Endometrium (tissue), 2 donors: ENCODE measurements around the gene FAM241B.

Source experiments
- FAIRE-seq: peaks from 2 replicates; lab custom pipeline; 2012; peaks lifted over from hg19 to GRCh38; lab: Jason Lieb, UNC
- donor health status: control.
- donor health status: control.

FAM241B gene

DNA sequence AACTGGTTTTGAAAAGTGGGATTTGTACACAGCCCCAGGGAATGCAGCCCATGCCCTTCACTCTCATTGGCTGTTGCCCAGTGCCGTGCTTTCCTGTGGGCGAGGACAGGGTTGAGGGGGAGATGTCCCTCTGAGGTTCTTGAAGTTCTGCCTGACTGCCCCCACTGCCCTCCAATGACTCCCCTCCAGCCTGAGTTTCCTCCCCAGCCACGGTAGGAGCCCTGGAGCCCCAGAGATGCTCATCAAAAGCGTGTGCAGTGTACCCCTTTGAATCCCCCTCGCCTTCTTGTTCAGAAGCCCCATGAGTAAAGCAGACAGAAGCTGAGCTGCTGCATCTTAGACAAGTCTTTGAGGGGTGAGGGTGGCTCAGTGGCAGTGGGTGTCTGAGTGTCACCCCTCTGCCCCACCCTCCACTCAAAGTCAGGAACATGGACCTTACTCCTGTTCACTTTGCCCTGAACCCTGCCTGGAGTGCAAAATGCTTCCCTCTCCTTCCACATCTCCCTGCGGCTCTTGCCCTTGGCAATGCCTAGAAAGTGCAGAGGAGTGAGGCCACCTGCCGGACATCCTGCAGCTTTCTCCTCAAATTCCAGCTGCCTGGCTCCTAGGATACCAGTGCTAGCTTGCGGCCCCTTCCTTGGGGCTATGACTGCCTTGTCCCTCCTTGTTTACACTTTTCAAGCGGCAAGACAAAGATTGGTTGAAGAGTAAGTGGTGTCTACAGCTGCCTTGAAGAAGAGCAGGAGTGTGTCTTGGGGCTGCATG lies 19.9 kb downstream of the FAM241B start:
- no peak for FAIRE-seq

DNA sequence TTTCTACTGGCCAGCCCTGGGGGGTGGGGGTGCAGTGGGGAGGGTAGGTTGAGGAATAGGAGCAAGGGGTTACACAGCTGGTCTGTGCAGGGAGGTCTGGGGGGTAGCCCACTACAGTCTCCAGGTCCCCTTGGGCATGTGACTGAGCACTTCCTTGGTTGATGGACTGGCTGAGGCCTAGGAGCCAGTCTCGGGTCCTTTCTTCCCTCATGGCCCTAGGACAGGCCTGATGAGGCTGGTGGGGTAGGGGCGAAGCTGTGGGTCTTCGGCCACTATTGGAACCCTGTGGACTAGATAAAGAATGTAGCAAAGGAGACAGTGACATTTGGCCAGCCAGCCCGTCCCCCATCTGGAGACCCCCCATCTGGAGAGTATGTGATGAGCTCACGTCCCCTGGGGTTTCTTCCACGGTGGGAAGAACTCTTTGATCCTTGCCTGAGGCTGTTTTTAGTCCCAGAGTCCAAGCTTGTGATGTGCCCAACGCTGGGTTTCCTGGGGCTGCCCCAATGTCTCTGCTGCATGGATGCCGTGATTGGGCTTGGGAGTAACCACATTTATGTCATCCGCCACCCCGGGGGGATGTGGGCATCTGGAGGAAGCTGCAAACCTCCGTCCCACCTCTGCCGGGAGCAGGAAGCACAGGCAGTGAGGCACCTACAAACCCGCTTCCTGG lies 20.7 kb downstream of the FAM241B start:
- FAIRE-seq, result no peak

DNA sequence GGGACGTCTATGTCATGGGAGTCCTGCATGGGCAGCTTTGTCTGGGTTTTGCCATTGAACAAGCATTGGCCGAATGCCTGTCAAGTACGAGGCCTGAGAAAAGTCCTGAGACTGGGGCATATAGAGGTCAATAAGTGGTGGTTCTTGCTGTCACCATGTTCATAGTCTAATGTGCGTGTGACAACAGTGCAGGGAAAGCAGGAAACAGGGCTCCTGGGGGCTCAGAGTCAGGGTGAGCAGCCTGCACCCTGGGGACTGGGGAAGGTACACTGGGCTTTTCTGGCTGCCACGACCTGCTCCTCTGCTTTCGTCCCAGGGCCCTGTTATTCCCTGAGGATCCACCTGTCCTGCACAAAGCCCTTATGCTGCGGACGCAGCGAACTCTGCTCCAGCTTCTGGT lies 21.3 kb downstream of the FAM241B start:
- no peak for FAIRE-seq

GRCh38 chr10:69652111-69652856 lies 22.2 kb downstream of the FAM241B start:
- no peak for FAIRE-seq

DNA sequence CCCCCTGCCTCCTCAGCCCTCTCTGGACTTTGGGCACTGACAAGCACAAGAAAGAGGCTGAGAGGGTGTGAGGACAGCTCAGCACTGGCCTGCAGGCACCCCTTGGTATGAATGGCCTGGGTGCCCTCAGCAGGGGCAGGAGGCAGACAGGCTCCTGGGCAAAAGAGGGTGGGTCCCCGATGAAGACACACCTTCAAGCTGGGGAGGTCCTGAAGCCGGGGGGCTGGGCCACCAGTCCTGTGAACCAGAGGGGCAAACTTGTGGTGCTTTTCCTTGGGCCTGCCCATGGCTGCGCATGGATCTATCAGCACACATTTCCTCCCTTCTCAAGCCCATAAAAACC lies 22.8 kb downstream of the FAM241B start:
- FAIRE-seq, result no peak

GRCh38 chr10:69653561-69653960 lies 23.5 kb downstream of the FAM241B start:
- no peak for FAIRE-seq

DNA sequence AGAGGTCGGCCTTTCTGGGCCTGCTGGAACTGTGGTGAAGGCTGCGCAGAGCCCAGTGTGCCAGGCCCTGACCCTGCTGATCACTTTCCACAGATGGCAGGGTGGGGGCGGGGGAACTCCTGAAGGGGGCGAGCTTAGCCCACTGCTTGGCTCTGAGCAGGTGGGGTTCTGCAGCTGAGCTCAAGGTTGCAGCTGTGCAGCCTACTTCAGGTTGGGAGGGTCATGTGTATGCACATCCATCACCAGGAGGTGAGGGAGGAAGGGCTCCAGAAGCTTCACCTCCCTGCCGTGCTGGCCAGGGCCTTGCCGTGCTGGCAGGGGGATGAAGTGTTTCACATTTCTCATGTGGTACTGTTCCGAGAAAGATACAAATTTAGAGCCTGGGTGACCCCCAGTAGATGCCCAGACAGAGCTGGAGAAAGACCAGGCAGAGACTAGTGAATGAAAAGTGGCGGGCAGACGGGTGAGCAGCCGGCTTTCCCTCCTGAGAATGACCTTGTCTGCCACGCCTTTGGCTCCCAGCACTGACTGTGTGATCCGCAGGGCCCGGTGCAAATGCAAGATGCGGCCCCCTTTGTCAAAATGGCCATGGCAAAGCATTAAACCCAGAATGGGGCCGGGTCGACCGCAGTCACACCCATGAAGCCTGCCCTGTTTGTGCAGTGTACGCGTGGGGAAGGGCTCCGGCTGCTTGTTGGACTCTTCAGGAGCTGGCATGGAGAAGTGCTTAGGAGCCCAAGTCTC lies 25.2 kb downstream of the FAM241B start:
- no peak for FAIRE-seq

DNA sequence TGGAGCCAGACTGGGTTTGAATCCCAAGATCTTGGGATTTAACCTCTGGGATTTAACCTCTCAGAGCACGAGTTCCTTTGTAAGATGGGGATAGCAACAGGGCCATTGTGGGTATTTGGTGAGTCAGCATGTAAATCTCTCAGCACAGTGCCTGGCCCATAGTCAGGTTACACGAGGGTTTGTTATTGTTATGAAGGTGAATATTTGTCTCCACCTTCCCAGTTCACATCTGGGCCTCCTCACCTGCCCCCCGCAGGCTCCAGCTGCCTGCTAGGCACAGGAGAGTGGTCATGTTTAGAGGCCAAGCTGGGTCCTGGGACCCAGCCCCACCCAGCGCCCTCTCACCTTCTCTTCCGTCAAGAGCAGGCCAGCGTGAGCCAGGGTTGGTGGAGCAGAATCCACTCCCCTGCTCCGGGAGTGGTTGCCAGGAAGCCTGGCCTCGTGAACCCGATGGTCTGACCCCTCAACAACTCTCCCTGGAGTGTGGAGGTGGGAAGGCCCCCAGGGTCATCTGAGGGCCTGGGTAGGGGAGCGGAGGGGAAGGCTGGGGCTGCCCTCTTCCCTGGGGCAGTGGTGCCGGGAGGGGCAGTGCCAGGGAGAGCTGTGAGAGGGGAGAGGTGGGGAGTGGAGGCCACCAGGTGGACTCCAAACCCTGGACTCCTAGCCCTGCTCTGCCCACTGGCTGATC lies 26.0 kb downstream of the FAM241B start:
- no peak for FAIRE-seq

GRCh38 chr10:69656742-69657269 lies 26.8 kb downstream of the FAM241B start:
- no peak for FAIRE-seq

GRCh38 chr10:69657430-69657829 lies 27.4 kb downstream of the FAM241B start:
- FAIRE-seq, result no peak

- FAIRE-seq, result no peak
Measured at GRCh38 chr10:69657866-69658265, 27.8 kb downstream of the FAM241B start.

DNA sequence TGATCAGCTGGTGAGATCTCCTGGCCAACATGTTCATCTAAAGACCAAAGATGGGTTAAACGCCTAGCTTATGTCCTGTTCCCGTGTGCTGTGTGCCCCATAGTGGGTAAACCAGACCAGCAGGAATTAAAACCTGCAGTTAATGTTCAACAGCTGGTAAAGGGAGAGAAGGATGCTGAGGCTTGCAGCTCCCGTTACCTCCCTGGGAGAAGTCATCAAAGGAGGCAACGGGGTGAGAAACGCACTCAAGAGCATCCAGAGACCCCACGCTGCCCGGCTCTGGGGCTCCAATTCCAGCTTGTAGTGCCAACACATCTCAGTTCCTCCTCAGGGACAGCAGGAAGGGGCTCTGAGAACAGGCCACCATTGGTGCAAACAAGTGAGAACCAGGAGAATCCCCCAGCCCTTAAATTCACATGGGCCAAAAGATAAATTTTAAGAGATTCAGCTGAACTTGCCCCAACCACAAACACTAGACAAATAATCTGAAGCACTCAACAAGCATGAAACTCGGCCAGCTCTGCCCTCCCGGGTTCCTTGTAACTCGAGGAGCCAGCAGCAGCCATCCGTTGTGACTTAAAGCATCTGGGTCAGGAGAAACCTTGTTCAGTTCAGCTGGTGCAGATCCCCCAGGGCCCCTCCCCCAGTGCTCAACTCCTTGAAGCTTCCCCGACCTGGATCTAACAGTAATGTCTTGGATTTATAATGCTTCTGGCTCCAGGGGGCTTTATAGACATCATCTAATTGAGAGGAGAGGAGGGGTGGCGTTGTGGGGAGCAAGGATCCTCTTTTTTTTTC lies 29.4 kb downstream of the FAM241B start:
- FAIRE-seq, result no peak

- FAIRE-seq, result no peak
Measured at GRCh38 chr10:69660296-69660695, 30.2 kb downstream of the FAM241B start.

- FAIRE-seq, result no peak
Measured at GRCh38 chr10:69661414-69662172, 31.5 kb downstream of the FAM241B start.

DNA sequence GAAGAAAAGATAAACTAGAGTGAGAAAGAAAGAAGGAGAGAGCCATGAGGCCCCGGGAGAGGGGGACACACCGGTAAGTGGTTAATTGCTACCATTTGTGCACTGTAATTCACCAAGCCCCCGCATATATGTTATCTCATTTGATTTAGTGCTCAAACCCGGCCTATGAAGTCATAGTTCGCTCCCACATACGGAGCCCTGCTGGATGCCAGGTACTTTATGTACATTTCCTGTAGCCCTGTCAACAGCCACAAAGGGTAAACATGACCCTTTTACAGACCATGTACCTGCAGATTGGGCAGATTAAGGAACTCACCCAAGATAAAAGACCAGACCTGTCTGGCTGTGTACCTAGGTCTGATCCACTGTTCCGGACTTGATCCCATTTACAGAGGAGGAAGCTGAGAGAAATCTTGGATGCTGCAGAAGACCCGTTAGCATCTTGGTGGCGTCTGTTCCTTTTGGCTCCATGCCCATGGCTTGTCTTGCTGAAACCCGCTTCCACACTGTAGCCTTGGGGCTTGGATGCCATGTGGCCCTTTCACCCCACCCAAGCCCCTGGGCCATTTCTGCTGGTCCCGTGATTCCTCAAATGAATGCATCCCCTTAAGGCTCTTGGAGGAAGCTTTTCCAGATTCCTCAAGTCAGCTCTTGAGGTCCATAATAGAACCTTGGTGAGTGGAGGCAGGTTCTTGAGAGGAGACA lies 32.3 kb downstream of the FAM241B start:
- FAIRE-seq, result no peak

GRCh38 chr10:69662901-69663300 lies 32.9 kb downstream of the FAM241B start:
- FAIRE-seq, result no peak

- FAIRE-seq, result no peak
Measured at GRCh38 chr10:69663369-69663947, 33.4 kb downstream of the FAM241B start.

DNA sequence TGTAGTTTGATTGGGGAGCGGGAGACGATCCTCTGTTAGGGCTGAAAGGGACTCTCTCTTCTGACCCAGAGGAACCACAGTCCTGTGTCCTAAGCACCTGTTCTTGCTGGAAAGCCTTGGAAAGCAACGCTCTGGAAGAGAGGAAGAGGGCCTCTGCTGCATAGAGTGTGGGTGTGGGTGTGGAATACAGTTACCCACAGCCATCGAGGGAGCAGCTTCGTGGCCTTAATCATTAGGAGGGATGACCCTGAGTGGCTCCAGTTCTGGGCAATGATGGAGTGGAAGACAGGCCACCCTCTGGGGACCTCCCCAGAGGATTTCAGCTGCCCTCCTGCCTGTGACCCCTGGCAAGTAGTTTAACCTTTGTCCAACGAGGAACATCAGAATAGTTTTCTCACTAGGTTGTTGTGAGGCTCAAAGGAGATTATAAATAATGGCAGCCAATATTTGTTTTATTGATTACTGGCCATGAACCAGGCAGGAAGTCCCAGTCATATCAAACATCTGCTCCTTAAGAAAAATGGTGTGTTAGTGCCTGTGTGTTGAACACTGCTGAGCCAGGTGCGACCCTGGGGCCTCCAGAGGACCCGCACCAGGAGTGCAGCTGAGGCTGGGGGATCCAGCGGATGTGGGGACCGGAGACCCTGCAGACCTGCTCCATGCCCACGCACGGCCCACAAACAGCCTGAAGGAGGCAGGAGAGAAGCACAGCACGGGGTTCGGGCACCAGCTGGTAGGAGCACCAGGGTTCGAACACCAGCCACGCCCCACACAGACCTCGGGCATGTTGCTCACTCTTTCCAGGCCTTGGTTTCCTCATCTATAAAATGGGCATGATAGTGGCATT lies 35.6 kb downstream of the FAM241B start:
- FAIRE-seq, result no peak
